ENCODE data around the gene PRKAR2B. TPM values are rescaled to one million over a fixed set of nuclear protein-coding genes. Genes with fewer than 3 reads are reported as not detected.

PRKAR2B gene
- polyA plus RNA-seq, 1 of the 3 experiments (the other 2 are of a cell fraction): 17.3 TPM

DNA sequence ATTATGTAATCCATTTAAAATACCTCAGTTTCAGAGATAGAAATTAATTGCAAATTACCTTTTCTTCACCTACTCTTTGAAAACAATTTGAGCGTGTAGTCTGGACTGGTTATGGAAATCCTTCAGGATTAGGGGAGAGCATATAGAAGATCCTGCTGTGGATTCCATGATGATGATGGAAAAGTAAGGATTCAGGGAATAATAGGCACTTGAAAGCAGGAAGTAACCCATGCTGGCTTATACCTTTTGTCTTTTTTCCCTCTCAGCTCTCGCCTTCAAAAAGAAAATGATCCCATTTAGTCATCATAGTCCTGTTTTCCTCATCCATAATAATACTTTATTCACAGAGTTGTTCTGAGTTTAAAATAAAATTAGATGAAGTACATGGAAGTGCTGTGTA is 128.7 kb downstream of the PRKAR2B start:
- Histone ChIP-seq H2AFZ (ENCODE audit: low read depth) (no peak overlapping the region), H3K36me3 (replicated peaks in 1 of 2; ENCODE audit: control insufficient read depth in 1 of 2, insufficient read depth in 2 of 2, low read length in 1 of 2) (peaks cover 9 to 21% of the 10 kb centered on the region in 2 experiments), H3K4me1 (ENCODE audit: control insufficient read depth in 1 of 2, insufficient read depth in 2 of 2, low read depth in 1 of 2, low read length in 1 of 2) (peaks cover 0 to 7% of the 10 kb centered on the region in 2 experiments; a peak in 2 of 4 replicates), H3K4me3 (ENCODE audit: low read depth in 2 of 2, low read length in 1 of 2) (no peak overlapping the region), H3K79me2 (ENCODE audit: insufficient read depth) (peaks cover 83% of the 10 kb centered on the region), H3K9me2 (no peaks in the 10 kb centered on the region), H3K27me3 (ENCODE audit: insufficient read depth) (no peaks in the 10 kb centered on the region), H3K27ac (ENCODE audit: low read depth in 2 of 2, low read length in 1 of 2) (no peak overlapping the region; a peak in 1 of 4 replicates), H3K9ac (no peak overlapping the region), H3K9me3 (no peaks in the 10 kb centered on the region), H3F3A (replicated peaks; ENCODE audit: insufficient read depth) (peaks cover 15% of the 10 kb centered on the region), H4K20me1 (ENCODE audit: insufficient read depth) (peaks cover 81% of the 10 kb centered on the region), H3K4me2 (no peak overlapping the region)
- DNase-seq: no peak
- WGBS (ENCODE audit: low lambda C conversion rate): 94% methylated on average over 2 of the region's 2 CpGs
- TF ChIP-seq FOXJ3 (CRISPR knock-in tag; IDR thresholded peaks at IDR 0.05) (no peak), TAF1 (IDR thresholded peaks at IDR 0.05; ENCODE audit: borderline replicate concordance, low read depth, low read length) (no peak)
- TF ChIP-seq, protein P1, sequence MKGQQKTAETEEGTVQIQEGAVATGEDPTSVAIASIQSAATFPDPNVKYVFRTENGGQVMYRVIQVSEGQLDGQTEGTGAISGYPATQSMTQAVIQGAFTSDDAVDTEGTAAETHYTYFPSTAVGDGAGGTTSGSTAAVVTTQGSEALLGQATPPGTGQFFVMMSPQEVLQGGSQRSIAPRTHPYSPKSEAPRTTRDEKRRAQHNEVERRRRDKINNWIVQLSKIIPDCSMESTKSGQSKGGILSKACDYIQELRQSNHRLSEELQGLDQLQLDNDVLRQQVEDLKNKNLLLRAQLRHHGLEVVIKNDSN (IDR thresholded peaks at IDR 0.05; ENCODE audit: borderline replicate concordance, low read depth): no peak
- ChIA-PET CTCF (interaction anchor here (1.3 to 2.0 kb wide), 2 partner anchors 23 to 380 kb away, joined by 4 to 5 read pairs; no protein-coding TSS in a partner anchor), POLR2A (no interaction called here)

DNA sequence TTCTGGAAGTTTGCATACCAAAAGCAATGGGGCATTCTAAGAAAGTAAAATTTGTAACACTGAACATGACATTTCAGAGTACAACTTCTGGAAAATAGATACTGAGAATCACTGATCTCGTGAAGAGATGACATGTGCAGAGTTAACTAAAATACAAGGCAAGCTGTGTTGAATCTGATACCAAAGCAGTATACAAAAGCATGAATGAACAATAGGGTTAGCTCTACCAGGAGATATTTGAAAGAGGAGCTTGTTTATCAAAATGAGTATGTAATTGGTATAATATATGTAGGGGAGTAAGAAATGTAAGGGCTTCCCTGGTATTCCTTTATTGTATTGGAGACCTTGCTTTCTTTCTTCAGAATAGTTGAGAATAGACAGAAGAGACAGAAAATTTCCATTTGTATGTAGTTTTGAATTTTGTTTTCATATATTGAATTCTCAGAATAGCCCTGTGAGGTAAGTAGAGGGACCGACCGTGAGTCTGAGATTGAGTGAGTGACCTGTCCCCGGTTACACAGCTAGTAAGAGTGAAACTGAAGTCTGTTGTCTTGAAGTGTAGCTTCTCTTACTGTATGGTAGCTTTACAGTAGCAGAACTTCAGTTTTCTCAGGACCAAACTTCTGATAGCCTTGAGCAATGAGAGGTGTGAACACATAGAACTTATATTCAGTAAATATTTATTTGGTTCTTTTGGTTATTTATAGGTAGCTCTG is 129.3 kb downstream of the PRKAR2B start:
- no peak overlapping the region for H3K27ac ChIP-seq (ENCODE audit: low read depth in 2 of 2, low read length in 1 of 2)
- no peaks in the 10 kb centered on the region for H3K9me2 ChIP-seq
- H3K9ac ChIP-seq: no peak overlapping the region
- H3K4me3 ChIP-seq (ENCODE audit: low read depth in 2 of 2, low read length in 1 of 2): no peak overlapping the region
- TF ChIP-seq POLR2AphosphoS5 (IDR thresholded peaks at IDR 0.05; ENCODE audit: low read depth, low read length) (no peak), TEAD4 (IDR thresholded peaks at IDR 0.05; ENCODE audit: borderline replicate concordance, insufficient read depth) (no peak), RCOR1 (IDR thresholded peaks at IDR 0.05; ENCODE audit: low read length) (no peak), EZH2phosphoT487 (IDR thresholded peaks at IDR 0.05; ENCODE audit: borderline replicate concordance, low read depth) (no peak), JUND (IDR thresholded peaks at IDR 0.05) (no peak), YY1 (IDR thresholded peaks at IDR 0.05; ENCODE audit: low read depth) (no peak), RFX5 (IDR thresholded peaks at IDR 0.05; ENCODE audit: low read length) (no peak), TCF12 (IDR thresholded peaks at IDR 0.05) (no peak), GATA2 (CRISPR knock-in tag; IDR thresholded peaks at IDR 0.05) (no peak)
- H3K4me1 ChIP-seq (ENCODE audit: control insufficient read depth in 1 of 2, insufficient read depth in 2 of 2, low read depth in 1 of 2, low read length in 1 of 2): peaks cover 0 to 6% of the 10 kb centered on the region in 2 experiments; a peak in 2 of 4 replicates
- H3K4me2 ChIP-seq: no peak overlapping the region
- peaks cover 90% of the 10 kb centered on the region for H3K79me2 ChIP-seq (ENCODE audit: insufficient read depth)
- peaks cover 87% of the 10 kb centered on the region for H4K20me1 ChIP-seq (ENCODE audit: insufficient read depth)
- POLR2A ChIA-PET: no interaction called here
- CTCF ChIA-PET: interaction anchor here (0.6 to 2.0 kb wide), 10 partner anchors 16 to 701 kb away, joined by 3 to 5 read pairs (median 3); no protein-coding TSS in a partner anchor
- 93% methylated on average over 4 of the region's 4 CpGs for WGBS (ENCODE audit: low lambda C conversion rate)
- peaks cover 17% of the 10 kb centered on the region for H3F3A ChIP-seq (replicated peaks; ENCODE audit: insufficient read depth)
- DNase-seq: no peak
- peaks cover 9 to 25% of the 10 kb centered on the region in 2 experiments for H3K36me3 ChIP-seq (replicated peaks in 1 of 2; ENCODE audit: control insufficient read depth in 1 of 2, insufficient read depth in 2 of 2, low read length in 1 of 2)
- no peak overlapping the region for H2AFZ ChIP-seq (ENCODE audit: low read depth)
- H3K9me3 ChIP-seq: no peaks in the 10 kb centered on the region
- no peaks in the 10 kb centered on the region for H3K27me3 ChIP-seq (ENCODE audit: insufficient read depth)

Data from SK-N-SH (cell line).